IgD-negative memory B cell (primary cell): ENCODE data around the gene KIAA1614. TPM values are rescaled to one million over a fixed set of nuclear protein-coding genes. Genes with fewer than 3 reads are reported as not detected.

Experiments
- H3K27ac Mint-ChIP-seq, 3 donors: one replicate each; pipeline ENCODE4 v1.8.0; 2020 to 2022; ENCODE audit warnings: mild to moderate bottlenecking in 3 of 3, mixed read lengths in 3 of 3, moderate library complexity in 1 of 3
- H3K27me3 Mint-ChIP-seq: one replicate; pipeline ENCODE4 v1.8.0; 2021; ENCODE audit warnings: mixed read lengths
- H3K36me3 Mint-ChIP-seq: one replicate; pipeline ENCODE4 v1.8.0; 2020; ENCODE audit warnings: mild to moderate bottlenecking, mixed read lengths
- H3K4me1 Mint-ChIP-seq, 3 donors: one replicate each; pipeline ENCODE4 v1.8.0; 2020 to 2022; ENCODE audit warnings: mixed read lengths in 3 of 3, mild to moderate bottlenecking in 1 of 3
- H3K4me3 Mint-ChIP-seq, 4 donors: one replicate each; pipeline ENCODE4 v1.8.0; 2020 to 2022; ENCODE audit warnings: mild to moderate bottlenecking in 4 of 4, mixed read lengths in 4 of 4, moderate library complexity in 3 of 4
- H3K9me3 Mint-ChIP-seq, 3 donors: one replicate each; pipeline ENCODE4 v1.8.0; 2020 to 2021; ENCODE audit warnings: mixed read lengths in 3 of 3, mild to moderate bottlenecking in 1 of 3
- polyA plus RNA-seq: library from polyadenylated mRNA; unstranded; fragments of 300-500 nt; fragmentation: Illumina TruSeq; gene quantifications from one replicate; pipeline ENCODE4 v1.2.3, GENCODE V29; 2021

The KIAA1614 gene
- not detected for polyA plus RNA-seq

GRCh38 chr1:180912801-180913565 lies at the start of gene KIAA1614:
Gene KIAA1614 (plus strand): TSS chr1:180912897. CDS start chr1:180913244, 347 bp downstream.
- H3K27me3 Mint-ChIP-seq, result peaks cover 40% of the 10 kb centered on the region
- no peaks in the 10 kb centered on the region for H3K36me3 Mint-ChIP-seq

GRCh38 chr1:180863158-180863775 lies 49.4 kb upstream of the KIAA1614 start:
- H3K4me1 Mint-ChIP-seq, result no peaks in the 10 kb centered on the region
- H3K9me3 Mint-ChIP-seq, result no peaks in the 10 kb centered on the region
- peaks cover 7% of the 10 kb centered on the region for H3K36me3 Mint-ChIP-seq
- H3K4me3 Mint-ChIP-seq, result no peak overlapping the region
- no peak overlapping the region for H3K27ac Mint-ChIP-seq
- no peaks in the 10 kb centered on the region for H3K27me3 Mint-ChIP-seq

More at GRCh38 chr1:180912801-180913565, at the start of gene KIAA1614:
- H3K9me3 Mint-ChIP-seq, result no peaks in the 10 kb centered on the region
- H3K4me1 Mint-ChIP-seq, result peaks cover 0 to 9% (median 6%) of the 10 kb centered on the region in 3 donors
- peak within 1 kb of the TSS in 3 of 4 donors; percentile 52 to 59 (median 57) for H3K4me3 Mint-ChIP-seq
- H3K27ac Mint-ChIP-seq, result no peak within 1 kb of the TSS

- Mint-ChIP-seq H3K4me3 (no peak overlapping the region), H3K27ac (no peak overlapping the region), H3K4me1 (no peaks in the 10 kb centered on the region)
Observed at GRCh38 chr1:180881806-180882509, 30.7 kb upstream of the KIAA1614 start.

GRCh38 chr1:180884588-180885300 lies 28.0 kb upstream of the KIAA1614 start:
- Mint-ChIP-seq H3K4me3 (no peak overlapping the region), H3K36me3 (peaks cover 4% of the 10 kb centered on the region), H3K27ac (no peak overlapping the region), H3K4me1 (peaks cover 6 to 13% (median 7%) of the 10 kb centered on the region in 3 donors), H3K27me3 (no peaks in the 10 kb centered on the region), H3K9me3 (no peaks in the 10 kb centered on the region)

More at GRCh38 chr1:180881806-180882509, 30.7 kb upstream of the KIAA1614 start:
- H3K27me3 Mint-ChIP-seq, result no peaks in the 10 kb centered on the region
- no peaks in the 10 kb centered on the region for H3K9me3 Mint-ChIP-seq
- peaks cover 4% of the 10 kb centered on the region for H3K36me3 Mint-ChIP-seq

- no peak overlapping the region for H3K27ac Mint-ChIP-seq
- H3K4me1 Mint-ChIP-seq, result peaks cover 6 to 14% (median 7%) of the 10 kb centered on the region in 3 donors
- H3K27me3 Mint-ChIP-seq, result no peaks in the 10 kb centered on the region
- H3K4me3 Mint-ChIP-seq, result no peak overlapping the region
- no peaks in the 10 kb centered on the region for H3K9me3 Mint-ChIP-seq
- peaks cover 4% of the 10 kb centered on the region for H3K36me3 Mint-ChIP-seq
Observed at GRCh38 chr1:180886338-180886737, 26.4 kb upstream of the KIAA1614 start.

- Mint-ChIP-seq H3K27ac (no peak overlapping the region), H3K36me3 (peaks cover 2% of the 10 kb centered on the region), H3K9me3 (no peaks in the 10 kb centered on the region), H3K4me1 (peaks cover 6 to 14% (median 7%) of the 10 kb centered on the region in 3 donors), H3K27me3 (no peaks in the 10 kb centered on the region), H3K4me3 (no peak overlapping the region)
Observed at GRCh38 chr1:180887841-180888240, 24.9 kb upstream of the KIAA1614 start.

- Mint-ChIP-seq H3K4me1 (peaks cover 6 to 14% (median 7%) of the 10 kb centered on the region in 3 donors), H3K4me3 (no peak overlapping the region), H3K9me3 (no peaks in the 10 kb centered on the region), H3K27me3 (no peaks in the 10 kb centered on the region), H3K36me3 (peaks cover 2% of the 10 kb centered on the region), H3K27ac (peak overlapping the region in 1 of 3 donors; percentile 34)
Observed at GRCh38 chr1:180888870-180889269, 23.8 kb upstream of the KIAA1614 start.

GRCh38 chr1:180889325-180889724 lies 23.4 kb upstream of the KIAA1614 start:
- Mint-ChIP-seq H3K9me3 (no peaks in the 10 kb centered on the region), H3K36me3 (peaks cover under 1% of the 10 kb centered on the region), H3K27ac (peak overlapping the region in 1 of 3 donors; percentile 34), H3K4me1 (peaks cover 6 to 14% (median 7%) of the 10 kb centered on the region in 3 donors), H3K4me3 (no peak overlapping the region), H3K27me3 (no peaks in the 10 kb centered on the region)

GRCh38 chr1:180892272-180892671 lies 20.4 kb upstream of the KIAA1614 start:
- Mint-ChIP-seq H3K36me3 (no peaks in the 10 kb centered on the region), H3K4me1 (peaks cover 6 to 14% (median 7%) of the 10 kb centered on the region in 3 donors), H3K27me3 (no peaks in the 10 kb centered on the region), H3K4me3 (no peak overlapping the region), H3K9me3 (peaks cover 0 to 3% (median 2%) of the 10 kb centered on the region in 3 donors), H3K27ac (no peak overlapping the region)

- Mint-ChIP-seq H3K27ac (no peak overlapping the region), H3K36me3 (no peaks in the 10 kb centered on the region), H3K4me3 (no peak overlapping the region), H3K9me3 (peaks cover 0 to 3% (median 2%) of the 10 kb centered on the region in 3 donors), H3K27me3 (no peaks in the 10 kb centered on the region), H3K4me1 (peaks cover 6 to 14% (median 7%) of the 10 kb centered on the region in 3 donors)
Observed at GRCh38 chr1:180892675-180893074, 20.0 kb upstream of the KIAA1614 start.

- Mint-ChIP-seq H3K36me3 (no peaks in the 10 kb centered on the region), H3K27me3 (no peaks in the 10 kb centered on the region), H3K9me3 (peaks cover 0 to 3% (median 2%) of the 10 kb centered on the region in 3 donors), H3K4me1 (peaks cover 4 to 10% (median 6%) of the 10 kb centered on the region in 3 donors), H3K27ac (no peak overlapping the region), H3K4me3 (no peak overlapping the region)
Observed at GRCh38 chr1:180893614-180894013, 19.1 kb upstream of the KIAA1614 start.

- peaks cover 0 to 3% (median 2%) of the 10 kb centered on the region in 3 donors for H3K9me3 Mint-ChIP-seq
- H3K36me3 Mint-ChIP-seq, result no peaks in the 10 kb centered on the region
- H3K27me3 Mint-ChIP-seq, result peaks cover 2% of the 10 kb centered on the region
- H3K27ac Mint-ChIP-seq, result no peak overlapping the region
- no peaks in the 10 kb centered on the region for H3K4me1 Mint-ChIP-seq
- H3K4me3 Mint-ChIP-seq, result no peak overlapping the region
Observed at GRCh38 chr1:180896161-180896560, 16.5 kb upstream of the KIAA1614 start.

GRCh38 chr1:180898441-180899219 lies 14.1 kb upstream of the KIAA1614 start:
- peaks cover 3% of the 10 kb centered on the region for H3K27me3 Mint-ChIP-seq
- H3K36me3 Mint-ChIP-seq, result no peaks in the 10 kb centered on the region
- no peaks in the 10 kb centered on the region for H3K4me1 Mint-ChIP-seq
- peaks cover 0 to 3% (median 2%) of the 10 kb centered on the region in 3 donors for H3K9me3 Mint-ChIP-seq
- H3K4me3 Mint-ChIP-seq, result no peak overlapping the region
- no peak overlapping the region for H3K27ac Mint-ChIP-seq

- Mint-ChIP-seq H3K4me3 (no peak overlapping the region), H3K27ac (no peak overlapping the region), H3K9me3 (peaks cover 2 to 3% (median 3%) of the 10 kb centered on the region in 3 donors), H3K4me1 (no peaks in the 10 kb centered on the region), H3K27me3 (peaks cover 3% of the 10 kb centered on the region), H3K36me3 (no peaks in the 10 kb centered on the region)
Observed at GRCh38 chr1:180899262-180899661, 13.4 kb upstream of the KIAA1614 start.
